Upper lobe of left lung (tissue), 4 donors: Measurements from ENCODE around the gene APBA1.

ENCODE experiments used
- EP300 ChIP-seq, 4 donors: sonication (generic); formaldehyde crosslinking; IDR thresholded peaks; one replicate each; pipeline ENCODE4 v1.5.1; 2017; ENCODE audit warnings: antibody characterized with exemption in 4 of 4, control low read depth in 2 of 4
- POLR2A ChIP-seq, 4 donors: fragments of 450-650 bp; IDR thresholded peaks; one replicate each; pipeline ENCODE4 v1.5.1; 2016 to 2017; ENCODE audit warnings: antibody characterized with exemption in 4 of 4, mild to moderate bottlenecking in 2 of 4
- POLR2AphosphoS5 ChIP-seq, 2 donors: sonication (generic); formaldehyde crosslinking; IDR thresholded peaks; one replicate each; pipeline ENCODE4 v1.5.1; 2017; ENCODE audit warnings: antibody characterized with exemption in 2 of 2
- TF ChIP-seq, protein P1 (sequence below), 6 experiments: fragments of 450-650 bp in 4 of 6; fragments of 200-600 bp in 2 of 6; sonication (generic) in 2 of 6; IDR thresholded peaks; one replicate each; pipeline ENCODE4 v1.5.1; 2016 to 2019; ENCODE audit warnings: antibody characterized with exemption in 6 of 6

GRCh38 chr9:69494208-69494607, 178.0 kb downstream of the APBA1 start:
- TF ChIP-seq, protein P1, sequence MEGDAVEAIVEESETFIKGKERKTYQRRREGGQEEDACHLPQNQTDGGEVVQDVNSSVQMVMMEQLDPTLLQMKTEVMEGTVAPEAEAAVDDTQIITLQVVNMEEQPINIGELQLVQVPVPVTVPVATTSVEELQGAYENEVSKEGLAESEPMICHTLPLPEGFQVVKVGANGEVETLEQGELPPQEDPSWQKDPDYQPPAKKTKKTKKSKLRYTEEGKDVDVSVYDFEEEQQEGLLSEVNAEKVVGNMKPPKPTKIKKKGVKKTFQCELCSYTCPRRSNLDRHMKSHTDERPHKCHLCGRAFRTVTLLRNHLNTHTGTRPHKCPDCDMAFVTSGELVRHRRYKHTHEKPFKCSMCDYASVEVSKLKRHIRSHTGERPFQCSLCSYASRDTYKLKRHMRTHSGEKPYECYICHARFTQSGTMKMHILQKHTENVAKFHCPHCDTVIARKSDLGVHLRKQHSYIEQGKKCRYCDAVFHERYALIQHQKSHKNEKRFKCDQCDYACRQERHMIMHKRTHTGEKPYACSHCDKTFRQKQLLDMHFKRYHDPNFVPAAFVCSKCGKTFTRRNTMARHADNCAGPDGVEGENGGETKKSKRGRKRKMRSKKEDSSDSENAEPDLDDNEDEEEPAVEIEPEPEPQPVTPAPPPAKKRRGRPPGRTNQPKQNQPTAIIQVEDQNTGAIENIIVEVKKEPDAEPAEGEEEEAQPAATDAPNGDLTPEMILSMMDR (IDR thresholded peaks at IDR 0.05): no peak
- no peak for TF ChIP-seq POLR2A (IDR thresholded peaks at IDR 0.05)
- TF ChIP-seq POLR2AphosphoS5 (IDR thresholded peaks at IDR 0.05): no peak
- TF ChIP-seq EP300 (IDR thresholded peaks at IDR 0.05): no peak
